ENCODE data around the gene KRT73. TPM values are rescaled to one million over a fixed set of nuclear protein-coding genes. Genes with fewer than 3 reads are reported as not detected.
A peak's percentile ranks its signal among the peaks of the same experiment; 100 is the strongest.

Gene KRT73
- total RNA-seq, 1 experiment from 2014 or later, result not detected

DNA sequence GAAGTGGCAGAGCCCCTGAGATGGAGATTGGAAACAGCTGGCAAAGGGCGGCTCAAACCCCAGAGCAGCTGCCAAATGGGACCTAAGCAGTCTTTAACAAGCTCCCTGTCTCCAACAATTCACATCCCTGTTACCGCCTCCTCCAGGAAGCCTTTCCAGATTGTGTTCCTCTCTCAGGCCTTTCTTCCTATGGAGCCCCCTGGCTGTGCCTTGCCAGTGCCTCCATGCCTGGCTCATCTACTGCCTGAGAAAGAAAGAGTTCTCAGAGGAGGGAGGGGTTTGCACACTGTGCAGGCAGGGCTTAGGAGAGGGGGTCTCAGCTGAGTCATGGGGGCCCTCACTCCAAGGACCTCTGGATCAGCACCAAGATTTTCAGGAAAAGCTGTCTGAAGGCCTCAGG, 35.9 kb downstream of the KRT73 start:
- H3K9ac ChIP-seq (ENCODE audit: extremely low read depth, insufficient read length, low read length), result no peak overlapping the region

More for the DNA sequence above, 35.9 kb downstream of the KRT73 start:
- no peak overlapping the region for H3K27ac ChIP-seq (ENCODE audit: insufficient read length, low read depth, low read length)
- peak; percentile 47 for DNase-seq
- no peak overlapping the region for H2BK120ac ChIP-seq (ENCODE audit: low read depth, low read length, poor library complexity, severe bottlenecking)
- H3K79me2 ChIP-seq (ENCODE audit: insufficient read depth, low read length), result no peaks in the 10 kb centered on the region
- no peak overlapping the region for H3K14ac ChIP-seq (ENCODE audit: insufficient read depth, low read length)
- no peaks in the 10 kb centered on the region for H3K27me3 ChIP-seq (ENCODE audit: insufficient read depth, low read length)
- no peak overlapping the region for H4K8ac ChIP-seq (replicated peaks; ENCODE audit: insufficient read length, low read depth, low read length)
- H2AK5ac ChIP-seq (ENCODE audit: insufficient read length, low read length), result no peak overlapping the region
- H3K4ac ChIP-seq (ENCODE audit: low read depth, low read length), result no peak overlapping the region
- H4K5ac ChIP-seq (ENCODE audit: insufficient read length, low read depth, low read length), result no peak overlapping the region
- H3K4me3 Mint-ChIP-seq, result no peak overlapping the region
- H3T11ph ChIP-seq (ENCODE audit: low read length), result no peak overlapping the region
- H3K27ac Mint-ChIP-seq, result no peak overlapping the region
- no peak overlapping the region for H2BK15ac ChIP-seq (ENCODE audit: low read depth, low read length)
- no peak overlapping the region for H3K18ac ChIP-seq (ENCODE audit: insufficient read length, low read depth, low read length)
- no peak overlapping the region for H3K56ac ChIP-seq (ENCODE audit: insufficient read length, low read depth, low read length)
- no peak overlapping the region for H2BK20ac ChIP-seq (ENCODE audit: low read depth, low read length, poor library complexity, severe bottlenecking)
- H3K4me1 Mint-ChIP-seq, result peaks cover 10 to 12% of the 10 kb centered on the region in 2 experiments
- no peaks in the 10 kb centered on the region for H3K23me2 ChIP-seq (ENCODE audit: insufficient read length, low read depth, low read length, poor library complexity, severe bottlenecking)
- no CpG with 5 or more reads among the region's 2 CpGs for WGBS (ENCODE audit: extremely low coverage, insufficient read length, low lambda C conversion rate)
- no peaks in the 10 kb centered on the region; a peak in 1 of 7 replicates for H3K36me3 Mint-ChIP-seq (ENCODE audit: insufficient read depth in 1 of 3, low read depth in 3 of 3)
- H4K91ac ChIP-seq (ENCODE audit: insufficient read length, low read depth, low read length), result no peak overlapping the region
- no peak overlapping the region for H3K23ac ChIP-seq (ENCODE audit: insufficient read length, low read depth, low read length)
- TF ChIP-seq, protein P1, sequence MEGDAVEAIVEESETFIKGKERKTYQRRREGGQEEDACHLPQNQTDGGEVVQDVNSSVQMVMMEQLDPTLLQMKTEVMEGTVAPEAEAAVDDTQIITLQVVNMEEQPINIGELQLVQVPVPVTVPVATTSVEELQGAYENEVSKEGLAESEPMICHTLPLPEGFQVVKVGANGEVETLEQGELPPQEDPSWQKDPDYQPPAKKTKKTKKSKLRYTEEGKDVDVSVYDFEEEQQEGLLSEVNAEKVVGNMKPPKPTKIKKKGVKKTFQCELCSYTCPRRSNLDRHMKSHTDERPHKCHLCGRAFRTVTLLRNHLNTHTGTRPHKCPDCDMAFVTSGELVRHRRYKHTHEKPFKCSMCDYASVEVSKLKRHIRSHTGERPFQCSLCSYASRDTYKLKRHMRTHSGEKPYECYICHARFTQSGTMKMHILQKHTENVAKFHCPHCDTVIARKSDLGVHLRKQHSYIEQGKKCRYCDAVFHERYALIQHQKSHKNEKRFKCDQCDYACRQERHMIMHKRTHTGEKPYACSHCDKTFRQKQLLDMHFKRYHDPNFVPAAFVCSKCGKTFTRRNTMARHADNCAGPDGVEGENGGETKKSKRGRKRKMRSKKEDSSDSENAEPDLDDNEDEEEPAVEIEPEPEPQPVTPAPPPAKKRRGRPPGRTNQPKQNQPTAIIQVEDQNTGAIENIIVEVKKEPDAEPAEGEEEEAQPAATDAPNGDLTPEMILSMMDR (conservative IDR thresholded peaks at IDR 0.05), result no peak
- no peak overlapping the region for H2BK12ac ChIP-seq (ENCODE audit: insufficient read length, low read depth, low read length)
- no peaks in the 10 kb centered on the region for H4K20me1 ChIP-seq (ENCODE audit: control insufficient read depth, insufficient read depth, insufficient read length)
- peaks cover 9% of the 10 kb centered on the region for H3K27me3 Mint-ChIP-seq (ENCODE audit: low read depth)
- no peaks in the 10 kb centered on the region for H3K4me1 ChIP-seq (ENCODE audit: insufficient read depth, low read length)
- H3K9me3 ChIP-seq (ENCODE audit: control insufficient read depth, low read depth, low read length), result no peaks in the 10 kb centered on the region
- no peaks in the 10 kb centered on the region for H3K9me3 Mint-ChIP-seq
- no peak overlapping the region for H2AFZ ChIP-seq (ENCODE audit: low read length)
- no peak overlapping the region for H2BK5ac ChIP-seq (ENCODE audit: insufficient read length, low read length)
- no peak overlapping the region for H3K4me2 ChIP-seq (ENCODE audit: insufficient read depth, insufficient read length, low read length)
- H3K79me1 ChIP-seq (ENCODE audit: insufficient read depth, low read depth, low read length, poor library complexity, severe bottlenecking), result no peaks in the 10 kb centered on the region
